Superior temporal gyrus (tissue), 1 donor: ENCODE data around the gene KCNJ16.
A peak's percentile ranks its signal among the peaks of the same experiment; 100 is the strongest.
"Not testable (repeated sequence)": the region's sequence is repeated elsewhere in the genome, so short reads cannot be mapped to it uniquely, and the experiment has no call there.

Source experiments
- DNase-seq: peaks from one replicate; pipeline ENCODE4 v3.0.0-alpha.2; 2016; ENCODE audit errors: extremely low spot score

The KCNJ16 gene

GRCh38 chr17:70074956-70075355 is at the start of gene KCNJ16:
Gene KCNJ16 (plus strand): TSS chr17:70075225. CDS start chr17:70132088, 56,863 bp downstream.
- no peak for DNase-seq

- DNase-seq: no peak
These were observed 46.6 kb upstream of the KCNJ16 start for GRCh38 chr17:70028397-70028796.

DNA sequence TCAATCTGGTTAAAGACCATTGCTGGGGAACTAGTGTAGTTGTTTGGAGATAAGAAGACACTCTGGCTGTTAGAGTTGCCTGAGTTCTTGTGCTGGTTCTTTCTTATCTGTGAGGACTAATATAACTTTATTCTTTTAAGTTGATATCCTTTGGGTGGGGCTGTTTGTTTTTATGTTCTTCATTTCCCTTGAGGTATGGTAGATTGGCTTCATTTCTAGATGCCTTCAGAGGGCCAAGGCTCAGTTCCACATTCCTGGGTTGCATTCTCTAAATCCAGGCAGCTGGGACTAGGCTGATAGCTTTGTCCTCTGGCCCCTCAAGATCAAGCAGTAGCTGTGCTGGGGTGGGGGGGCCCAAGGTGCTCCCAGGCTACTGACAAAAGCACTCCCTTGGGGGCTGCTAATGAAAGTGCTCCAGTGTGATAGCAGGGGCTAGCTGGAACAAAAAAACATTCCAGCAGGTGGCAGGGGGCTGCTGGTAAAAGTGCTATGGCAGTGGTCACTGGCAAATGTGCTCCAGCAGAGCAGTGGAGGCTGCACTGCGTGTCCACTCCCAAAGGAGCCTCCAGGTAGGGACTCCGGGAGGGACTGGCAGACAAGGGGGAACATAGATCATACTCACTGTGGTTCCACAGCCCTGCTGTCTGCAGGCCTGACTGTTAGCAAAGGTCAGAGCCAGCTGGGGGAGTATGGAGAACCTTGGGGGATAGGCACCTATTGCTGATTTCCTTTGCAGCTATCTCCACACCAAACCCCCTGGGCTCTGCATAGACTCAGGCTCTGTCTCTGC is 45.9 kb upstream of the KCNJ16 start:
- DNase-seq: no peak

DNA sequence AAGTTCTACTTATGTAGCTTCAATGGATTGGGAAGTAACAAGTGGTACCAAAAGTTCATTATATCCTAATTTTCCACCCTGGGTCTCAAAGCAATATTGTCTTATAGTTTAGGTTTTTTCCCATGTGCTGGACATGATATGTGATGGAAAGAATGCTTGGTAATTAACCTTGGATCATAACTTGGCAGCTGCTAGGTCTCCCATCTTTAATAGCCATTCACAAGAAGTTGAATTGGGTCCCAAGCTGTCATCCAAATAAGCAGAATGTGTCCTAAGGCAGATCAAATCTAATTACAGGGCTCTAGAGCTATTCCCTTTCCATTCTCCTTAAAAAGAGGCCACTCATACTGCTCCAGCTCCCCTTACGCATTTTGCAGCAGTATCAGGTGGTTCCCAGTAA is 44.7 kb upstream of the KCNJ16 start:
- no peak for DNase-seq

GRCh38 chr17:70031341-70031740 is 43.7 kb upstream of the KCNJ16 start:
- no peak for DNase-seq

DNA sequence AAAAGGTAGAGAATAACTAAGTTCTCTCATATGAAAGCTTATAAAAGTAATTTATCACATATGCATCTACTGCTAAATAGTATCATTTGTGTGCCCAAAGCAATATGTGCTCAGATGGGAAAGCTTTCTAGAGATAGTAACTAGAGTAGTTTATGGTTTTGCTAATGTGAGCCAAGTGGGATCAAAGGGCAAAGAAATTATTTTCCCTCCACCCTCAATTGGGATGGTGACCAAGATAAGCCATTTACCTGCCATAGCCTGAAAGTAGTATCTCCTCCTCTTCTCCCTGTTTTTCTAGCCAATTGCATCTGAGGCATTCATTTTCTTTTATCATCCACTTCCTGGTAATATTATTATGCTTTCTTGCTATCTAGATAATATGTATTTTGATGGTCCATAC is 41.9 kb upstream of the KCNJ16 start:
- DNase-seq: no peak

GRCh38 chr17:70034158-70034557 is 40.9 kb upstream of the KCNJ16 start:
- DNase-seq: no peak

DNA sequence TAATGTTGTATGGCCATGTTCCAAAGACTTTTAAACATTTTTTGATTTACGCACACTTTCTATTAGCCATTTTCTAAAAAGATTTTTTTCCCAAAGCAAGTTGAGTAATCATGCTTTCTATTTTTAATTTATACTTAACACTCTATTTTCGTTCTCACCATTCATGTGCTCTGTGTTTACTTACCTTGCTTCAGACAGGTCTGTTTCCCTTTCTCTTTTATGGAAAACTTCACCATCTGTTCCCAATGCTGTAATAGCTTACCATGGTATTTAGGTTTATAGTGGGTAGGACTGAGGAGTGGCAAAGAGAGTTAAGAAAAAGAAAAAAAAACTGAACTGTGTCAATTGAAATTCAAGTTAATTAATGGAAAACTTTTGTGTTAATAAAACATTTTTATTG is 37.5 kb upstream of the KCNJ16 start:
- no peak for DNase-seq

DNA sequence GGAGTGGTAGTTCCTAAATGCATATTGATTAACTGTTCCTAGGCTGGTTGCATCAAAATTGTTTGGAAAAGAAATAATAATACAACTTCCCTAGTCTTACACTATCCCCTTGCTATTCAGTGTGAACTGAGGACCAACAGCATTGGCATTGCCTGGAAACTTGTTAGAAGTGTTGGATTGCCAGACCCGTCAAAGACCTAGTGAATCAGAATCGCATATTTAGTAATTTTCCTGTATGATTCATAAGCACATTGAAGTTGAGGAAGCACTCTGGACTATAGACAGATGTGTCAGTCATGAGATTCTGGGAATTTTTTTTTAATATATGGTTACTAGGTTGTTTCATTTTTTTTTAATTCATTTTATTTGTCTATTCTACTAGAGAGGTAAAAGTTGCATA is 34.7 kb upstream of the KCNJ16 start:
- DNase-seq: no peak

DNA sequence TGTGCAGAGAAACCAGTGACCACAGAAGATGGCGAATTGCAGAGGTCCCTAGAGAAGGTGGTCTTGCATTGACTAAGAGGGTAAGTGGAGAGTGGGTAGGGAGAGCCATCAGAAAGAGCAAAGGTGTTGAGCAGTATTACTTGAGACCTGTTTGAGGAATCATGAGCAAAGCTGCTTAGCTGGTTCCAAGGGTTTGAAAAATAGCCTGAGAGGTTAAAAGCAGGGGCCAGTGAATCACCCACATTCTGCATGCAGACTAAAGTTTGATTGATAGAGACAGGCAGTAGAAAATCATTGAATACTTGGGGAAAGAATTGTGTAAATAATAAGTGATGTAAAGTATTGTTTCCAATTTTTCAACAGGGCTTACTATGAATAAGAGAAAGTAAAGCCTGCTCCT is 34.0 kb upstream of the KCNJ16 start:
- no peak for DNase-seq

DNA sequence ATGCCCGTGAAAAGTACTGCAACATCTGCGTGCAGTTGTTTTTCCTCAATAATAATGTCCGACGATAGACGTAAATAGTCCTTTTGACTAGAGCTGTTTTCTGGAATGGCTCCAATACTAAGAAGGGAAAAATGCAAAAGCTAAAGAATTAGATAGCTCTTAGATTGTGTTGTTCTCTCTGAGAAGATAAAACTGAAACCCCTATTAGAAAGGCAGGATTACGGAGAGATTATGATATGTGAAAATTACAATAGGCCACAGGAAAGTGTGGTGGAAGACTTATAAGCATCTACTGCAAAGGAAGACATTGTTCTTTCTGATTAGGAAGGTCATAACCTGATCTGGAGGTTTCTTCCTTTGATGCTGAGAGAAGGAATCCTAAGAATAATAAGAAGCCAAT is 33.5 kb upstream of the KCNJ16 start:
- no peak for DNase-seq

DNA sequence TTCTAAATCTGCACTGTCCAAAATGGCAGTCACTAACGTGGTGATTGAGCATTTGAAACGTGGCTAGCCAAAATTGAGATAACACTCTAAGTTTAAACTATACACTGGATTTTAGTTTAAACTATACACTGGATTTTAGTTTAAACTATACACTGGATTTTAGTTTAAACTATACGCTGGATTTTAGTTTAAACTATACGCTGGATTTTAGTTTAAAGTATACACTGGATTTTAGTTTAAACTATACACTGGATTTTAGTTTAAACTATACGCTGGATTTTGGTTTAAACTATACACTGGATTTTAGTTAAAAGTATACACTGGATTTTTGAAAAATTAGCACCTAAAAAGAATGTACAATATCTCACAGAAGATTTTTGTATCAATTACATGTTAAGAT is 29.2 kb upstream of the KCNJ16 start:
- not testable (repeated sequence) for DNase-seq

DNA sequence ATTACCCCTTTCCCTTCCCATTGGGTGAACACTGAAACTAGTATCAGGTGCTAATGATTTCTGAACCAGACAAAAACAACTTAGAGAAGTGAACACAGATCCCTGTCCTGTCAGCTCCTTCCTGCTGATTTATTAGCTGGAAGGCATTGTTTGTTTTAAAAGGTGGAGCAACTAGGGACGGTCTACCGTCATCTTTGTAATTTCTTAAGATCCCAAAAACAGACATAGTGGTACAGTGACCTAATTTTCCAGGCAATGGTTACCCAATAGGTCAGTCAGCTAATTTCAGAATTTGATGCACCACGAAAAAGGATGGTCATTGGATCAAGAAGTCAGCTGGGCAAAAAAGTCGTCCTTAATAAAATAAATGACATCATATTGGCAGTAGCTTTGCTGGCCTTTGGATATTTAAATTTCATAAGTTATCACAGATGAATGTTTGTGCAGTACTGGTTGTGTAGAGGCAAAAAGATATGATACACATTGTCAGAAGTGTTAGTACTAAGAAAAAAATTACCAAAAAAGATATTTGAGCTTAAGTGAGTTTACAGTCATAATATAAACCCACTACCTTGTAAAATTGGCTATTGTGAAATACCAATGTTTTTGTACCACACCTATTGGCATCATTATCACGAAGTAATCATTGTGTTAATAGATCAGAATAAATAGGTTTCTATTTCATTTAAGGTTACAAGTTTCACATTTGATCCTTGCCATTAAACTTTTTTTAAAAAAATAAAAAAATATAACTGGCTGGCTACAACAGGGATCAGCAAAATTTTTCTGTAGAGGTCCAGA is 27.2 kb upstream of the KCNJ16 start:
- no peak for DNase-seq

GRCh38 chr17:70049801-70050591 is 25.0 kb upstream of the KCNJ16 start:
- no peak for DNase-seq

DNA sequence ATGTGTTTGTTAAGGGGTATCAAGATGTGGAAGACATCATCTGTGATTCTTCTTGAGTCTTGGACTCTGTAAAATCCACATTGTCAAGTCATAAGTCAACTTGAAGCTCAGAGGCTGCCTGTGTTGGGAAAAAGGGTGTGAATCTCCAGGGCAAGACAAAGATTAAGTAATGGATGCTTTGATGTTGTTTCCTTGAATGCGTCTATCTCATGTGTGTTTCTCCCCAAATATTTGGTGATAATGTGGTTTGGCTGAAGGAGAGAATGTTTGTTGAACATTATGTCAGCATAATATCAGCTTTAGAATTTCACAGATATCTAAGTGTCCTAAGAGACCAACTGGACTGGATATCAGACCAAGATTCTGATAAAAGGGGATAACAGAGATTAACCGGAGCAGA is 24.1 kb upstream of the KCNJ16 start:
- DNase-seq: no peak

GRCh38 chr17:70053241-70054234 is 21.5 kb upstream of the KCNJ16 start:
- DNase-seq: no peak

DNA sequence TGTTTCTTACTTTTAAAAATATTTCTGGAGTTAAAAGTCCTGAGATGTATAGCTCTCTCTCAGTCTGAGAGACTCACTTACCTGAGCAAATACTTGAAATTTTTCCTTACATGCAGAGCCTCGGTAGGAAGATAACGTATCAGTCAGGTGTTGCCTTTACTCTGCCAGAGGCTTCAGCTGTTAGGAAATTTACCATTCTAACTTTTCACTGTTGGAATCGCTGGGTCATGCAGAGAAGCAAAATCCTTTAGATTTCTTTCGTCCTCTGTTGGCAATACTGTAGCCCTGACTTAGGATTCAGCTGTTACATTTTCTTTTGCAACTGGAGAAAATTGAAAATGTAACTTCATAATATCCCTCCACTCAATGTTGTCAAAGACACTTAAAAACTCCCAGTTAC is 20.0 kb upstream of the KCNJ16 start:
- no peak for DNase-seq

DNA sequence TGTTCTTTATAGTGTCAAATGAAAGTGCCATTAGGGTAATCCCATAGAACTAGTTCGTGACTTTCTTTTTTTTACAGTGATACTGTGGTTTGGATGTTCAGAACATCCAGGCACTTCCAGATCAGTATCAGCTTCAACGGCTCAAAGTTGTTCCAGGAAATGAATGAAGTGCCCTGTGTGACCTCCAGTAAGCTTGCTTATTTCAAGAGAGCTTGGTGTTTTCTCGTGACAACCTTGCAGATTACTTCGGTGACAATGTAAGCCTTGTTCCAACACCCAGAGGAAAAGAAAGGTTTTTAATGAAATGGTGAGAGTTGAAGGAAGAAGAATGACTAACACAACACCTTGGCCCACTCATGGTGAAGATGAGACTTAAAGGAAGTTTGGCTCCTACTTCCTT is 16.0 kb upstream of the KCNJ16 start:
- no peak for DNase-seq

DNA sequence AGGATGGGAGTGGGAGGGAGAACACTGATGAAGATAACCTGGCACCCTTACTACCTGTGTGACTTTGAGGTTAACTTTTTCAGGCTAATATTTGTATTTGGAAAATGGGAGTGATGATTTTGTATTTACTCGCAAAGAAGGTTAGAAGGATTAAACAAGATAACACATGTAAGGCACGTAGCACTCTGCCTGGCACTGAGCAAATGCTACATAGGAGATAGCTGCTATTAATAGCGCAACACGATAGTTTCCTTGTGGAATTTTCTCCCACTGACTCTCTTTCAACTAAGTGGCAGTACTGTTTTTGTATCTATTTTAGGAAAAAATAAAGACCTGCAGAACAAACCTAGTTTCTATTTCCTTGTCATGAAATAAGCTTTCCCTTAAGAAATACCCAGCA is 15.4 kb upstream of the KCNJ16 start:
- no peak for DNase-seq

- no peak for DNase-seq
These were observed 14.6 kb upstream of the KCNJ16 start for GRCh38 chr17:70060415-70060814.

DNA sequence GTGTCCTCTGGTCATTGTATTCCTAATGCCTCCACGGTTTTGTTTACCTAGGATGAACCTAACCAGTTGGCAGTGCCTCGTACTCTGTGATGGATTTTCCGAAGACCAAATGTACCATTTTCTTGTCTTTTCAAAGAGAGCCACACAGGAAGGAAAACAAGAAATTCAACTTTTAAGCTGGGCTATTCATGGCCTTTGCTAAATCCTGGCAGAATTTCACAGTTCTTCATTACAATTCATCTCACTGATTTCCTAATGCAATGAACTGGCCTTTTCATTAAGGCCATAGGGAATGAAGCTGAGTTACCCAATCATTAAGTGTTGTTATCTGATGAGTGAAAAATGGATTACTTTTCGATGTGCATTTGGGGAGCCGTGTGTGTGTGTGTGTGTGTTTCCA is 7.9 kb upstream of the KCNJ16 start:
- peak; percentile 49 for DNase-seq
